Stomach (tissue), 9 donors: ENCODE measurements around the gene GHRHR. TPM values are rescaled to one million over a fixed set of nuclear protein-coding genes. Genes with fewer than 3 reads are reported as not detected.

Experiments
- DNase-seq, 2 donors: peaks; one replicate each; pipeline versions ENCODE4 v3.0.0 to v3.0.0-alpha.2; 2013 to 2019
- H3K27ac ChIP-seq, 5 donors: fragments of 200-600 bp in 4 of 5; sonication (generic) in 4 of 5; one replicate each; pipeline ENCODE4 v1.5.1; 2013 to 2019; ENCODE audit warnings: mild to moderate bottlenecking in 1 of 5, moderate library complexity in 1 of 5
- H3K27me3 ChIP-seq, 3 donors: fragments of 200-600 bp; sonication (generic); one replicate each; pipeline ENCODE4 v1.5.1; 2017 to 2019; ENCODE audit warnings: mixed run types in 1 of 3
- H3K36me3 ChIP-seq, 4 donors: fragments of 200-600 bp; sonication (generic); 1 replicate in 3 of 4; 2 replicates in 1 of 4; pipeline ENCODE4 v1.5.1; 2016 to 2019
- H3K4me1 ChIP-seq, 4 donors: fragments of 200-600 bp; sonication (generic); one replicate each; pipeline ENCODE4 v1.5.1; 2016 to 2019
- H3K4me3 ChIP-seq, 4 donors: fragments of 200-600 bp; sonication (generic) in 3 of 4; one replicate each; pipeline ENCODE4 v1.5.1; 2016 to 2019; ENCODE audit warnings: mild to moderate bottlenecking in 1 of 4
- H3K9me3 ChIP-seq, 4 donors: fragments of 200-600 bp; sonication (generic); one replicate each; pipeline ENCODE4 v1.5.1; 2016 to 2019
- CTCF ChIP-seq, 7 experiments: fragments of 450-650 bp in 4 of 7; fragments of 200-600 bp in 3 of 7; sonication (generic) in 3 of 7; IDR thresholded peaks; one replicate each; pipeline ENCODE4 v1.5.1; 2016 to 2019; ENCODE audit warnings: antibody characterized with exemption in 7 of 7, control low read depth in 2 of 7, mild to moderate bottlenecking in 1 of 7
- EP300 ChIP-seq: sonication (generic); formaldehyde crosslinking; IDR thresholded peaks from one replicate; pipeline ENCODE4 v1.6.1; 2017; ENCODE audit warnings: antibody characterized with exemption
- POLR2A ChIP-seq, 4 donors: fragments of 450-650 bp; IDR thresholded peaks; one replicate each; pipeline ENCODE4 v1.6.1; 2016; ENCODE audit warnings: antibody characterized with exemption in 4 of 4, control low read depth in 2 of 4, mild to moderate bottlenecking in 1 of 4, moderate library complexity in 1 of 4
- POLR2AphosphoS5 ChIP-seq, 3 donors: sonication (generic); formaldehyde crosslinking; IDR thresholded peaks; one replicate each; pipeline ENCODE4 v1.6.1; 2016; ENCODE audit warnings: antibody characterized with exemption in 3 of 3
- WGBS, 5 donors: extraction: QIAGEN DNeasy Blood & Tissue Kit in 3 of 5; methylation state at CpG; one replicate each; pipeline versions ENCODE4 v1.1.5 to v1.1.7; 2013 to 2018; 5-methylcytosine and 5-hydroxymethylcytosine counted together
- intact Hi-C: fragments of 100-400 bp; cut with DNase I; formaldehyde crosslinking; loops from one replicate; pipeline ENCODE4 v1.15.1; 2023; ENCODE audit warnings: low total_unique reads
- polyA plus RNA-seq, 3 donors: library from polyadenylated mRNA; stranded (reverse); fragments of 200-250 nt; gene quantifications; one replicate each; pipeline ENCODE4 v1.2.3, GENCODE V29; 2013
- total RNA-seq, 5 donors: library from RNA; depleted of rRNA; stranded (reverse); fragments of >200 nt; gene quantifications; one replicate each; pipeline versions ENCODE4 v1.1.0 to v1.2.3, GENCODE V29; 2014 to 2016
- donor health status: healthy with polysubstance abuse.
- donor health status: Bipolar disorder and iron deficiency.
- donor health status: healthy.

GHRHR gene
- total and polyA plus RNA-seq, 8 donors: 0.33 TPM; not detected in 7

GRCh38 chr7:31019509-31019908, 55.8 kb downstream of the GHRHR start:
- H3K4me1 ChIP-seq: no peaks in the 10 kb centered on the region
- H3K4me3 ChIP-seq: no peak overlapping the region
- no peaks in the 10 kb centered on the region for H3K9me3 ChIP-seq
- H3K27ac ChIP-seq: no peak overlapping the region
- H3K27me3 ChIP-seq: peaks cover 0 to 17% (median 0%) of the 10 kb centered on the region in 3 donors
- H3K36me3 ChIP-seq: no peaks in the 10 kb centered on the region
- 71 to 90% (median 86%) methylated on average over 1 of the region's 1 CpG for WGBS, 5 donors
- DNase-seq: no peak
- TF ChIP-seq POLR2AphosphoS5 (IDR thresholded peaks at IDR 0.05): no peak
- no peak for TF ChIP-seq POLR2A (IDR thresholded peaks at IDR 0.05)
- intact Hi-C loops: no loop called here

- Histone ChIP-seq H3K4me1 (no peaks in the 10 kb centered on the region), H3K27me3 (peaks cover 0 to 13% (median 0%) of the 10 kb centered on the region in 3 donors), H3K36me3 (no peaks in the 10 kb centered on the region), H3K4me3 (no peak overlapping the region), H3K27ac (no peak overlapping the region), H3K9me3 (no peaks in the 10 kb centered on the region)
- no peak for DNase-seq
- WGBS, 5 donors: 77 to 95% (median 83%) methylated on average over 3 of the region's 3 CpGs
- TF ChIP-seq EP300: no peak
- TF ChIP-seq POLR2A (IDR thresholded peaks at IDR 0.05): no peak
- TF ChIP-seq CTCF (IDR thresholded peaks at IDR 0.05): no peak
- TF ChIP-seq POLR2AphosphoS5 (IDR thresholded peaks at IDR 0.05): no peak
- intact Hi-C loops: no loop called here
Observed at GRCh38 chr7:31020161-31020560, 56.4 kb downstream of the GHRHR start.

GRCh38 chr7:31020652-31021051, 56.9 kb downstream of the GHRHR start:
- Histone ChIP-seq H3K4me3 (no peak overlapping the region), H3K27me3 (peaks cover 0 to 11% (median 0%) of the 10 kb centered on the region in 3 donors), H3K27ac (no peak overlapping the region), H3K4me1 (no peaks in the 10 kb centered on the region), H3K9me3 (no peaks in the 10 kb centered on the region), H3K36me3 (no peaks in the 10 kb centered on the region)
- DNase-seq: no peak
- 43 to 67% (median 63%) methylated on average over 3 of the region's 3 CpGs for WGBS, 5 donors
- intact Hi-C loops: no loop called here
- TF ChIP-seq POLR2A (IDR thresholded peaks at IDR 0.05): no peak
- TF ChIP-seq EP300: no peak
- no peak for TF ChIP-seq CTCF (IDR thresholded peaks at IDR 0.05)
- TF ChIP-seq POLR2AphosphoS5 (IDR thresholded peaks at IDR 0.05): no peak

GRCh38 chr7:31022117-31022516, 58.4 kb downstream of the GHRHR start:
- Histone ChIP-seq H3K27me3 (peaks cover 0 to 9% (median 0%) of the 10 kb centered on the region in 3 donors), H3K4me3 (no peak overlapping the region), H3K36me3 (no peaks in the 10 kb centered on the region), H3K4me1 (peaks cover 0 to 6% (median 2%) of the 10 kb centered on the region in 4 donors), H3K27ac (no peak overlapping the region), H3K9me3 (no peaks in the 10 kb centered on the region)
- TF ChIP-seq POLR2A (IDR thresholded peaks at IDR 0.05): no peak
- no peak for TF ChIP-seq CTCF (IDR thresholded peaks at IDR 0.05)
- TF ChIP-seq POLR2AphosphoS5 (IDR thresholded peaks at IDR 0.05): no peak
- TF ChIP-seq EP300: no peak
- no peak for DNase-seq
- 82 to 89% (median 85%) methylated on average over 4 of the region's 4 CpGs for WGBS, 5 donors
- intact Hi-C loops: no loop called here

- Histone ChIP-seq H3K4me1 (peaks cover 0 to 11% (median 4%) of the 10 kb centered on the region in 4 donors), H3K27ac (no peak overlapping the region), H3K36me3 (no peaks in the 10 kb centered on the region), H3K4me3 (no peak overlapping the region), H3K9me3 (no peaks in the 10 kb centered on the region), H3K27me3 (peaks cover 0 to 10% (median 0%) of the 10 kb centered on the region in 3 donors)
- TF ChIP-seq POLR2A (IDR thresholded peaks at IDR 0.05) (no peak), CTCF (IDR thresholded peaks at IDR 0.05) (no peak), EP300 (no peak), POLR2AphosphoS5 (IDR thresholded peaks at IDR 0.05) (no peak)
- WGBS, 5 donors: 58 to 78% (median 73%) methylated on average over 2 to 3 of the region's 3 CpGs
- intact Hi-C loops: no loop called here
- no peak for DNase-seq
Observed at GRCh38 chr7:31022726-31023125, 59.0 kb downstream of the GHRHR start.
